ENCODE results near the gene JAK1.

The JAK1 gene

DNA sequence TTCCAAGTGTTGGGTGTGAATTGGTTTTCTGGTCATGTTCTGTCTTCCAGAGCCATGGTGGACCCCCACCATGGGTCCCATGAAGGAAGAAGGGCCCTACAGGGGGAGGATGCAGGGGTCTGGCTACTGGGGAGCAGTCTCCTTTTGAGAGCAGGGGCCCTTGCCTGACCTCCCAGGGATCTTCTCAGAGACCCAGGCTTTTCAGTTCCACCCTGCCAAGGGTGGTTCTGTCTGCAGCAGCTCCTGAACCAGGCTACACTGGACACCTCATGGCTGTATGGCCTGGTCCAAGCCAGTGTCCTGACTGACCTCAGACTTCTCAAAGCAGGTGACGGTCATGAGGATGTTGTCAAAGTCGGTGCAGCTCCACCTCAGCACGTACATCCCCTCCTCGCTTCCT, 109.0 kb downstream of the JAK1 start:
- H3K79me2 ChIP-seq (ENCODE audit: insufficient read depth, low read length): no peaks in the 10 kb centered on the region
- no peaks in the 10 kb centered on the region for H3F3A ChIP-seq (ENCODE audit: low read depth)
- H3K9me2 ChIP-seq (replicated peaks; ENCODE audit: low read depth, low read length): no peaks in the 10 kb centered on the region
- no peak overlapping the region for H3K4me3 ChIP-seq (ENCODE audit: low read length, poor library complexity, severe bottlenecking)
- H4K20me1 ChIP-seq (ENCODE audit: insufficient read depth, low read length, poor library complexity, severe bottlenecking): no peaks in the 10 kb centered on the region
- H3K9ac ChIP-seq (ENCODE audit: low read depth, low read length, poor library complexity, severe bottlenecking): no peak overlapping the region
- TF ChIP-seq, protein P1, sequence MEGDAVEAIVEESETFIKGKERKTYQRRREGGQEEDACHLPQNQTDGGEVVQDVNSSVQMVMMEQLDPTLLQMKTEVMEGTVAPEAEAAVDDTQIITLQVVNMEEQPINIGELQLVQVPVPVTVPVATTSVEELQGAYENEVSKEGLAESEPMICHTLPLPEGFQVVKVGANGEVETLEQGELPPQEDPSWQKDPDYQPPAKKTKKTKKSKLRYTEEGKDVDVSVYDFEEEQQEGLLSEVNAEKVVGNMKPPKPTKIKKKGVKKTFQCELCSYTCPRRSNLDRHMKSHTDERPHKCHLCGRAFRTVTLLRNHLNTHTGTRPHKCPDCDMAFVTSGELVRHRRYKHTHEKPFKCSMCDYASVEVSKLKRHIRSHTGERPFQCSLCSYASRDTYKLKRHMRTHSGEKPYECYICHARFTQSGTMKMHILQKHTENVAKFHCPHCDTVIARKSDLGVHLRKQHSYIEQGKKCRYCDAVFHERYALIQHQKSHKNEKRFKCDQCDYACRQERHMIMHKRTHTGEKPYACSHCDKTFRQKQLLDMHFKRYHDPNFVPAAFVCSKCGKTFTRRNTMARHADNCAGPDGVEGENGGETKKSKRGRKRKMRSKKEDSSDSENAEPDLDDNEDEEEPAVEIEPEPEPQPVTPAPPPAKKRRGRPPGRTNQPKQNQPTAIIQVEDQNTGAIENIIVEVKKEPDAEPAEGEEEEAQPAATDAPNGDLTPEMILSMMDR (conservative IDR thresholded peaks at IDR 0.05; ENCODE audit: low read length): no peak
- H3K9me3 ChIP-seq (ENCODE audit: insufficient read depth, low read depth, low read length): no peaks in the 10 kb centered on the region
- peaks cover 94% of the 10 kb centered on the region; the same call in 1 of the 2 replicates for H3K36me3 ChIP-seq (ENCODE audit: insufficient read depth, low read length)
- no peak overlapping the region for H3K4me2 ChIP-seq (ENCODE audit: low read depth, low read length, poor library complexity, severe bottlenecking)
- H3K4me1 ChIP-seq (ENCODE audit: insufficient read depth, low read length, poor library complexity, severe bottlenecking): no peaks in the 10 kb centered on the region
- H2AFZ ChIP-seq (ENCODE audit: low read length): no peak overlapping the region
- no peaks in the 10 kb centered on the region for H3K27me3 ChIP-seq (ENCODE audit: insufficient read depth, low read length, poor library complexity, severe bottlenecking)

DNA sequence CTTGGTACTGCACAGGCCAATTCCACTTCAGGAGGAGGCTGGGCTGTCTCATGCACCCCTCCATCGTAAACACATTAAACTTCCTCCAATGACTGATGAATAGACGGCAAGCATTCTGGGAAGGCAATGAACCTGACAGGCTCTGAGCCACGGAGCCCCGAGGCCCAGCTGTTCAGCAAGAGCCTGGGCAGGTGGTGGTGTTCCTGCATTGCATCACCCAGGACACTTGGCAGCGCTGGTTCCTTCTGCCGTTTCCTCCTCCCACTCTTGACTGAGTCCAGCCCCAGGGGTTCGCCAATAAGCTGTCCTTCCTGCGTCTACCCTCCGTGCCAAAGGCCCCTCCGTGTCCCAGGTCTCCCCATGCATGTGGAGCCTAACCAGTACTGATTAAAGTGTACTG, 109.8 kb downstream of the JAK1 start:
- Histone ChIP-seq H3K4me1 (ENCODE audit: insufficient read depth, low read length, poor library complexity, severe bottlenecking) (no peaks in the 10 kb centered on the region), H3K27me3 (ENCODE audit: insufficient read depth, low read length, poor library complexity, severe bottlenecking) (no peaks in the 10 kb centered on the region), H3K4me2 (ENCODE audit: low read depth, low read length, poor library complexity, severe bottlenecking) (no peak overlapping the region), H2AFZ (ENCODE audit: low read length) (no peak overlapping the region), H3F3A (ENCODE audit: low read depth) (no peaks in the 10 kb centered on the region), H3K4me3 (ENCODE audit: low read length, poor library complexity, severe bottlenecking) (no peak overlapping the region), H3K79me2 (ENCODE audit: insufficient read depth, low read length) (no peaks in the 10 kb centered on the region), H3K9ac (ENCODE audit: low read depth, low read length, poor library complexity, severe bottlenecking) (no peak overlapping the region), H3K9me3 (ENCODE audit: insufficient read depth, low read depth, low read length) (no peaks in the 10 kb centered on the region), H4K20me1 (ENCODE audit: insufficient read depth, low read length, poor library complexity, severe bottlenecking) (no peaks in the 10 kb centered on the region), H3K36me3 (ENCODE audit: insufficient read depth, low read length) (peaks cover 94% of the 10 kb centered on the region; the same call in 1 of the 2 replicates), H3K9me2 (replicated peaks; ENCODE audit: low read depth, low read length) (no peaks in the 10 kb centered on the region)
- no peak for TF ChIP-seq EZH2phosphoT487 (IDR thresholded peaks at IDR 0.05; ENCODE audit: borderline replicate concordance)
- TF ChIP-seq, protein P1 (conservative IDR thresholded peaks at IDR 0.05; ENCODE audit: low read length): no peak

DNA sequence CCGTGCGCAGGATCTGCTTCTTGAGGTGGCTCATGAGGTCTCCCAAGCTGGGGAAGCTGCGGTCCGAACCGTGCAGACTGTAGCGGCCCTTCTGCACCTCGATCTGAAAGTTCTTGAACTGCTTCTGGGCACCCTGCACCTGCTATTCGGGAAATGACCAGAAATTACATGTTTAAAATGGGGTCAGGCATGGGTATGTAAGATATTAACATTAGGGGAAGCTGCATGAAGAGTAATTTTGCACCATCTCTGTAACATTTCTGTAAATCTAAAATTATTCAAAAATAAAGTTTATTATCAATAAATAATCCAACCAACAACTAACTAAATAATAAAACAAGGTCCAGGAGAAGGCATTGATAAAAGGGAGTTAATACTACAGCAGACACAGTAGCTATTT, 110.8 kb downstream of the JAK1 start:
- Histone ChIP-seq H3K9me3 (ENCODE audit: insufficient read depth, low read depth, low read length) (no peaks in the 10 kb centered on the region), H3K79me2 (ENCODE audit: insufficient read depth, low read length) (no peaks in the 10 kb centered on the region), H3K36me3 (ENCODE audit: insufficient read depth, low read length) (peaks cover 94% of the 10 kb centered on the region; the same call in 1 of the 2 replicates), H3K4me2 (ENCODE audit: low read depth, low read length, poor library complexity, severe bottlenecking) (no peak overlapping the region), H3K9ac (ENCODE audit: low read depth, low read length, poor library complexity, severe bottlenecking) (no peak overlapping the region), H3K4me3 (ENCODE audit: low read length, poor library complexity, severe bottlenecking) (no peak overlapping the region), H4K20me1 (ENCODE audit: insufficient read depth, low read length, poor library complexity, severe bottlenecking) (no peaks in the 10 kb centered on the region), H3K27me3 (ENCODE audit: insufficient read depth, low read length, poor library complexity, severe bottlenecking) (no peaks in the 10 kb centered on the region), H3K4me1 (ENCODE audit: insufficient read depth, low read length, poor library complexity, severe bottlenecking) (no peaks in the 10 kb centered on the region), H3F3A (ENCODE audit: low read depth) (no peaks in the 10 kb centered on the region), H2AFZ (ENCODE audit: low read length) (no peak overlapping the region), H3K9me2 (replicated peaks; ENCODE audit: low read depth, low read length) (no peaks in the 10 kb centered on the region)
- no peak for TF ChIP-seq EZH2phosphoT487 (IDR thresholded peaks at IDR 0.05; ENCODE audit: borderline replicate concordance)
- TF ChIP-seq, protein P1 (conservative IDR thresholded peaks at IDR 0.05; ENCODE audit: low read length): no peak

Measured in Loucy (cell line).